Measurements from ENCODE around the gene PRKD2.

GRCh38 chr19:46730187-46730586 is 13.3 kb upstream of the PRKD2 start:
- TF ChIP-seq POLR2A (IDR thresholded peaks at IDR 0.05; ENCODE audit: low read depth, low read length) (no peak), POLR2AphosphoS5 (IDR thresholded peaks at IDR 0.05; ENCODE audit: low read depth, low read length) (no peak), PAX5 (IDR thresholded peaks at IDR 0.05; ENCODE audit: insufficient read depth, low read length, severe bottlenecking) (no peak)

Measured in GM12891 (cell line).